Common myeloid progenitor, CD34-positive (primary cell): Measurements from ENCODE around the gene STAM.

Experiments used
- CTCF ChIA-PET: fragments of 350-600 bp; sonication (Branson Sonifier 250); formaldehyde crosslinking; loops from one replicate; lab custom pipeline; 2021; ENCODE audit warnings: antibody characterized with exemption; lab: Charles Lee
- POLR2A ChIA-PET: fragments of 350-600 bp; sonication (Branson Sonifier 250); formaldehyde crosslinking; loops from one replicate; lab custom pipeline; 2021; ENCODE audit warnings: antibody characterized with exemption; lab: Charles Lee
- DNase-seq, 3 donors: peaks; one replicate each; pipeline versions ENCODE4 v3.0.0 to v3.0.0-alpha.2; 2013
- H3K27ac ChIP-seq, 2 experiments: 1 replicate in 1 of 2; 2 replicates in 1 of 2; pipeline ENCODE4 v1.7.0; 2013; ENCODE audit warnings: inconsistent platforms in 2 of 2, low read length in 2 of 2, mild to moderate bottlenecking in 2 of 2, low read depth in 1 of 2, moderate library complexity in 1 of 2; ENCODE audit not compliant: severe bottlenecking in 2 of 2, insufficient read depth in 1 of 2, poor library complexity in 1 of 2
- H3K27me3 ChIP-seq, 5 experiments: replicated peaks in 2 of 5; 1 replicate in 3 of 5; 2 replicates in 2 of 5; pipeline versions ENCODE4 v1.6.1 to v1.7.0; 2013; ENCODE audit warnings: low read length in 4 of 5, mild to moderate bottlenecking in 2 of 5, moderate library complexity in 2 of 5, inconsistent platforms in 1 of 5; ENCODE audit not compliant: insufficient read depth in 5 of 5, control insufficient read depth in 4 of 5
- H3K36me3 ChIP-seq, 4 experiments: 1 replicate in 2 of 4; 2 replicates in 2 of 4; pipeline versions ENCODE4 v1.6.1 to v1.7.0; 2013; ENCODE audit warnings: low read length in 3 of 4, control low read depth in 1 of 4, mild to moderate bottlenecking in 1 of 4; ENCODE audit not compliant: control insufficient read depth in 4 of 4, insufficient read depth in 4 of 4
- H3K4me1 ChIP-seq, 4 experiments: 1 replicate in 3 of 4; 2 replicates in 1 of 4; pipeline versions ENCODE4 v1.6.1 to v1.7.1; 2013; ENCODE audit warnings: low read length in 3 of 4, mild to moderate bottlenecking in 3 of 4, control low read depth in 1 of 4, inconsistent platforms in 1 of 4, moderate library complexity in 1 of 4; ENCODE audit not compliant: control insufficient read depth in 4 of 4, insufficient read depth in 4 of 4; ENCODE audit errors: control extremely low read depth in 1 of 4
- H3K4me3 ChIP-seq, 7 experiments: 1 replicate in 4 of 7; 2 replicates in 3 of 7; pipeline versions ENCODE4 v1.5.1 to v1.7.0; 2013; ENCODE audit warnings: mild to moderate bottlenecking in 7 of 7, low read length in 6 of 7, moderate library complexity in 6 of 7, inconsistent platforms in 2 of 7, low read depth in 2 of 7, control low read depth in 1 of 7; ENCODE audit not compliant: insufficient read depth in 4 of 7, control insufficient read depth in 1 of 7; ENCODE audit errors: extremely low read depth in 1 of 7
- H3K9me3 ChIP-seq, 5 experiments: 1 replicate in 4 of 5; 2 replicates in 1 of 5; pipeline versions ENCODE4 v1.6.1 to v1.7.1; 2013; ENCODE audit warnings: low read length in 4 of 5, mild to moderate bottlenecking in 2 of 5, inconsistent platforms in 1 of 5, low read depth in 1 of 5, moderate library complexity in 1 of 5; ENCODE audit not compliant: control insufficient read depth in 4 of 5, insufficient read depth in 2 of 5; ENCODE audit errors: control extremely low read depth in 1 of 5
- WGBS: methylation state at CpG from one replicate; pipeline ENCODE4 v1.1.5; 2013; ENCODE audit not compliant: insufficient coverage; 5-methylcytosine and 5-hydroxymethylcytosine counted together

STAM gene

GRCh38 chr10:17683541-17683940, 39.6 kb downstream of the STAM start:
- Histone ChIP-seq H3K27me3 (no peaks in the 10 kb centered on the region), H3K27ac (no peak overlapping the region), H3K9me3 (peaks cover 0 to 11% (median 0%) of the 10 kb centered on the region in 5 experiments), H3K4me3 (no peak overlapping the region), H3K36me3 (peaks cover 4 to 17% (median 12%) of the 10 kb centered on the region in 4 experiments), H3K4me1 (peaks cover 0 to 7% (median 2%) of the 10 kb centered on the region in 4 experiments)
- CTCF ChIA-PET, result no interaction called here
- POLR2A ChIA-PET, result interaction anchor here (0.6 kb wide), 2 partner anchors 13 to 45 kb away, joined by 3 to 4 read pairs; no protein-coding TSS in a partner anchor
- DNase-seq, result no peak

- Histone ChIP-seq H3K36me3 (peaks cover 4 to 21% (median 15%) of the 10 kb centered on the region in 4 experiments), H3K27ac (peak overlapping the region in 1 of 2 experiments; percentile 32), H3K4me1 (peaks cover 0 to 7% (median 2%) of the 10 kb centered on the region in 4 experiments), H3K4me3 (peak overlapping the region in 1 of 7 experiments; percentile 21), H3K9me3 (peaks cover 0 to 7% (median 0%) of the 10 kb centered on the region in 5 experiments), H3K27me3 (no peaks in the 10 kb centered on the region)
- ChIA-PET POLR2A (no interaction called here), CTCF (no interaction called here)
- 100% methylated on average over 1 of the region's 6 CpGs for WGBS
- peak in 2 of 3 donors; percentile 45 to 62 for DNase-seq
These were observed 40.6 kb downstream of the STAM start for GRCh38 chr10:17684537-17684936.

GRCh38 chr10:17685233-17685840, 41.4 kb downstream of the STAM start:
- CTCF ChIA-PET, result no interaction called here
- peaks cover 4 to 25% (median 19%) of the 10 kb centered on the region in 4 experiments for H3K36me3 ChIP-seq
- POLR2A ChIA-PET, result no interaction called here
- peaks cover 0 to 7% (median 2%) of the 10 kb centered on the region in 4 experiments for H3K4me1 ChIP-seq
- DNase-seq, result peak in 2 of 3 donors; percentile 56 to 60
- H3K27ac ChIP-seq, result no peak overlapping the region
- peaks cover 0 to 6% (median 0%) of the 10 kb centered on the region in 5 experiments for H3K9me3 ChIP-seq
- 93% methylated on average over 2 of the region's 3 CpGs for WGBS
- H3K4me3 ChIP-seq, result no peak overlapping the region
- no peaks in the 10 kb centered on the region for H3K27me3 ChIP-seq

DNA sequence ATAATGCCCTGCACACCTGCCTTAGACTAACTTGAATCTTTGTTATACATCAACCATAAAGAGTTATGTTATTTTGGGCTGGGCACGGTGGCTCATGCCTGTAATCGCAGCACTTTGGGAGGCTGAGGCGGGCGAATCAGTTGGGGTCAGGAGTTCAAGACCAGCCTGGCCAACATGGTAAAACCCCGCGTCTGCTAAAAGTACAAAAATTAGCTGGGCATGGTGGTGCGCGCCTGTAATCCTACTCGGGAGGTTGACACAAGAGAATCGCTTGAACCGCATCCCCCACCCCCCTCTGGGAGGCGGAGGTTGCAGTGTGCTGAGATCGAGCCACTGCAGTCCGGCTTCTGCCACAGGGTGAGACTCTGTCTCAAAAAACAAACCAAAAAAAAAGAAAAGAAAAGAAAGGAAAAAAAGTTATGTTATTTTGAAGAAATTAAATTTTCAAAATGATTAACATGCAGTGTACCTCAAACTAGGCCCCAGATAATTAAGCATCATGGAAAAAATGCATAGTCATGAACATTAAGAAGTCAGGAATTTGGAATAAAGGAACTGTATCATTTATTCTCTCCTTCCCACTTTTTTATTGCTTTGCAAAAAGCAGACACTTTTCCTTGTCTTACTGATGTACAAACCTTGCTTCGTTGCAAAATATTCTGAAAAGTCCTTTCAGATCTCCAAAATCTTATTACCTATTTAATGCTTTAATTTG, 43.3 kb downstream of the STAM start:
- no peak overlapping the region for H3K27ac ChIP-seq
- peaks cover 0 to 26% (median 16%) of the 10 kb centered on the region in 4 experiments for H3K36me3 ChIP-seq
- peaks cover 0 to 12% (median 2%) of the 10 kb centered on the region in 4 experiments for H3K4me1 ChIP-seq
- WGBS, result 92% methylated on average over 8 of the region's 15 CpGs
- no peak overlapping the region for H3K4me3 ChIP-seq
- no peaks in the 10 kb centered on the region for H3K9me3 ChIP-seq
- no peaks in the 10 kb centered on the region for H3K27me3 ChIP-seq
- POLR2A ChIA-PET, result no interaction called here
- DNase-seq, result no peak
- CTCF ChIA-PET, result interaction anchor here (0.7 to 2.3 kb wide), 3 partner anchors 13 to 20 kb away, joined by 3 to 5 read pairs (median 4); no protein-coding TSS in a partner anchor

GRCh38 chr10:17689137-17689536, 45.2 kb downstream of the STAM start:
- ChIA-PET CTCF (interaction anchor here (0.9 to 3.2 kb wide), 6 partner anchors 9 to 99 kb away, joined by 3 to 11 read pairs (median 4); partner anchors contain the start of gene STAM), POLR2A (interaction anchor here (1.1 kb wide), 1 partner anchor 17 kb away, joined by 4 read pairs; no protein-coding TSS in a partner anchor)
- no peaks in the 10 kb centered on the region for H3K9me3 ChIP-seq

DNA sequence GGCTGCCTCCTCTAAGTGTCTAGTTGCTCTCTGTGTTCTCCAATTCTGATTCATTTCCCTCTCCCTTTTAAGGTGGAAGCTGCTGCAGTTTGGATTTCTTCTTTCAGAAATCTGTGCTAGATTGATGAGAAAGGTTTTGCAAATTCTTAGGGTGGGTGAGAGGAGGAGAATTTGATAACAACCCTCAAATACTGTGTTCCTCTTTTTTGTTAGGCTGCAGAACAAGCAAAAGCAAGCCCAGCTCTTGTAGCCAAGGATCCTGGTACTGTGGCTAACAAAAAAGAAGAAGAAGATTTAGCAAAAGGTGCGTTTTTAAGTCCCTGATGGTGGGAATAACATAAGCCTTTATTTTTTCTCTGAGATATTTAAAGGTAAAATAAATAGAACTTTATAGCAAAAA, 49.1 kb downstream of the STAM start:
- H3K27ac ChIP-seq, result no peak overlapping the region
- peaks cover 0 to 15% (median 3%) of the 10 kb centered on the region in 4 experiments for H3K4me1 ChIP-seq
- no peaks in the 10 kb centered on the region for H3K9me3 ChIP-seq
- H3K27me3 ChIP-seq, result no peaks in the 10 kb centered on the region
- DNase-seq, result peak in 2 of 3 donors; percentile 46 to 54
- CTCF ChIA-PET, result interaction anchor here (1.1 kb wide), 1 partner anchor 49 kb away, joined by 5 read pairs; the partner anchor contains the start of gene STAM
- no CpG with 5 or more reads among the region's 1 CpG for WGBS
- peaks cover 18 to 50% (median 34%) of the 10 kb centered on the region in 4 experiments for H3K36me3 ChIP-seq
- POLR2A ChIA-PET, result interaction anchor here (1.5 kb wide), 1 partner anchor 49 kb away, joined by 5 read pairs; the partner anchor contains the start of gene STAM
- no peak overlapping the region for H3K4me3 ChIP-seq

More at GRCh38 chr10:17689137-17689536, 45.2 kb downstream of the STAM start:
- Histone ChIP-seq H3K27me3 (no peaks in the 10 kb centered on the region), H3K4me3 (no peak overlapping the region), H3K4me1 (peaks cover 3 to 16% (median 3%) of the 10 kb centered on the region in 4 experiments), H3K36me3 (peaks cover 4 to 31% (median 22%) of the 10 kb centered on the region in 4 experiments), H3K27ac (no peak overlapping the region)
- no peak for DNase-seq
